DND-41 (cell line): Measurements from ENCODE around the gene HEG1.

Experiments
- ATAC-seq: fragments of 200-7000 bp; cut with Tn5 transposase; 3 replicates; pipeline ENCODE4 v1.9.1; 2021; ENCODE audit warnings: low read depth; ENCODE audit not compliant: insufficient read depth
- DNase-seq: peaks from one replicate; pipeline ENCODE4 v3.0.0-alpha.2; 2020
- H2AFZ ChIP-seq: 2 replicates; pipeline ENCODE4 v1.6.0; 2012; ENCODE audit warnings: low read depth, low read length
- H3K27ac ChIP-seq: 2 replicates; pipeline ENCODE4 v1.5.1; 2012; ENCODE audit warnings: low read length, inconsistent platforms
- H3K27me3 ChIP-seq: fragments of 200-600 bp; sonication (generic); 2 replicates; pipeline ENCODE4 v1.6.0; 2012; ENCODE audit warnings: low read length, mild to moderate bottlenecking, inconsistent platforms; ENCODE audit not compliant: insufficient read depth, poor library complexity
- H3K36me3 ChIP-seq: 2 replicates; pipeline ENCODE4 v1.5.1; 2012; ENCODE audit warnings: low read length, inconsistent platforms; ENCODE audit not compliant: insufficient read depth
- H3K4me1 ChIP-seq: 2 replicates; pipeline ENCODE4 v1.5.1; 2012; ENCODE audit warnings: mild to moderate bottlenecking, low read length; ENCODE audit not compliant: insufficient read depth
- H3K4me2 ChIP-seq: 2 replicates; pipeline ENCODE4 v1.6.0; 2012; ENCODE audit warnings: mild to moderate bottlenecking, moderate library complexity, low read length, inconsistent platforms; ENCODE audit not compliant: insufficient read depth
- H3K4me3 ChIP-seq, 2 experiments: fragments of 200-600 bp in 1 of 2; shearing (Covaris generic) in 1 of 2; 2 replicates each; pipeline ENCODE4 v1.5.1; 2012 to 2016; ENCODE audit warnings: inconsistent platforms in 2 of 2, low read length in 2 of 2, mild to moderate bottlenecking in 2 of 2, low read depth in 1 of 2, moderate library complexity in 1 of 2
- H3K79me2 ChIP-seq: 2 replicates; pipeline ENCODE4 v1.6.0; 2012; ENCODE audit warnings: low read length, inconsistent platforms; ENCODE audit not compliant: insufficient read depth
- H3K9ac ChIP-seq: 2 replicates; pipeline ENCODE4 v1.6.0; 2012; ENCODE audit warnings: low read depth, mild to moderate bottlenecking, inconsistent platforms, low read length, moderate library complexity
- H3K9me3 ChIP-seq: 2 replicates; pipeline ENCODE4 v1.5.1; 2012; ENCODE audit warnings: low read length, moderate library complexity, mild to moderate bottlenecking, inconsistent platforms; ENCODE audit not compliant: insufficient read depth, severe bottlenecking
- H4K20me1 ChIP-seq: 2 replicates; pipeline ENCODE4 v1.6.0; 2012; ENCODE audit warnings: low read length; ENCODE audit not compliant: insufficient read depth
- CTCF ChIP-seq: IDR thresholded peaks from 2 replicates; pipeline ENCODE4 v1.5.1; 2012; ENCODE audit warnings: borderline replicate concordance, low read length, moderate library complexity, mild to moderate bottlenecking; ENCODE audit not compliant: poor library complexity, severe bottlenecking; ENCODE audit errors: extremely low read depth
- EZH2 ChIP-seq: IDR thresholded peaks from 3 replicates; pipeline ENCODE4 v1.6.1; 2012; ENCODE audit warnings: borderline replicate concordance, low read depth, mild to moderate bottlenecking, moderate library complexity, low read length, inconsistent platforms; ENCODE audit not compliant: severe bottlenecking

The HEG1 gene

GRCh38 chr3:124976383-124976782 lies 79.4 kb downstream of the HEG1 start:
- Histone ChIP-seq H3K9me3 (no peaks in the 10 kb centered on the region), H3K4me3 (no peak overlapping the region), H3K9ac (no peak overlapping the region), H3K27ac (no peak overlapping the region), H3K27me3 (no peaks in the 10 kb centered on the region), H3K4me1 (no peaks in the 10 kb centered on the region), H2AFZ (no peak overlapping the region), H3K79me2 (no peaks in the 10 kb centered on the region), H3K36me3 (no peaks in the 10 kb centered on the region), H4K20me1 (no peaks in the 10 kb centered on the region), H3K4me2 (no peak overlapping the region)
- DNase-seq (no peak), ATAC-seq (no peak)
- TF ChIP-seq CTCF (no peak), EZH2 (no peak)

GRCh38 chr3:124974691-124975090 lies 81.1 kb downstream of the HEG1 start:
- Histone ChIP-seq H3K9me3 (no peaks in the 10 kb centered on the region), H4K20me1 (no peaks in the 10 kb centered on the region), H3K79me2 (no peaks in the 10 kb centered on the region), H3K27me3 (no peaks in the 10 kb centered on the region), H3K4me3 (no peak overlapping the region), H2AFZ (no peak overlapping the region), H3K27ac (no peak overlapping the region), H3K4me2 (no peak overlapping the region), H3K4me1 (no peaks in the 10 kb centered on the region), H3K9ac (no peak overlapping the region), H3K36me3 (peaks cover 4% of the 10 kb centered on the region; the same call in 1 of the 2 replicates)
- no peak for TF ChIP-seq EZH2
- TF ChIP-seq CTCF = no peak
- no peak for DNase-seq
- no peak for ATAC-seq

- no peaks in the 10 kb centered on the region for H3K27me3 ChIP-seq
- H3K79me2 ChIP-seq = no peaks in the 10 kb centered on the region
- ATAC-seq (no peak), DNase-seq (no peak)
- no peak overlapping the region for H3K4me2 ChIP-seq
- H3K36me3 ChIP-seq = peaks cover 4% of the 10 kb centered on the region; the same call in 1 of the 2 replicates
- H2AFZ ChIP-seq = no peak overlapping the region
- TF ChIP-seq EZH2 (no peak), CTCF (no peak)
- H3K27ac ChIP-seq = no peak overlapping the region
- no peak overlapping the region for H3K9ac ChIP-seq
- H3K4me1 ChIP-seq = no peaks in the 10 kb centered on the region
- no peak overlapping the region for H3K4me3 ChIP-seq
- no peaks in the 10 kb centered on the region for H4K20me1 ChIP-seq
- no peaks in the 10 kb centered on the region for H3K9me3 ChIP-seq
Observed at GRCh38 chr3:124973290-124973689, 82.5 kb downstream of the HEG1 start.

- no peak for DNase-seq
- no peak overlapping the region for H3K9ac ChIP-seq
- no peak for ATAC-seq
Observed at GRCh38 chr3:124972457-124972856, 83.3 kb downstream of the HEG1 start.

More at GRCh38 chr3:124972457-124972856, 83.3 kb downstream of the HEG1 start:
- H2AFZ ChIP-seq = no peak overlapping the region
- H3K36me3 ChIP-seq = peaks cover 4% of the 10 kb centered on the region; the same call in 1 of the 2 replicates
- no peaks in the 10 kb centered on the region for H4K20me1 ChIP-seq
- no peak overlapping the region for H3K27ac ChIP-seq
- H3K9me3 ChIP-seq = no peaks in the 10 kb centered on the region
- H3K4me1 ChIP-seq = no peaks in the 10 kb centered on the region
- TF ChIP-seq EZH2 (no peak), CTCF (no peak)
- no peaks in the 10 kb centered on the region for H3K79me2 ChIP-seq
- no peak overlapping the region for H3K4me3 ChIP-seq
- H3K4me2 ChIP-seq = no peak overlapping the region
- H3K27me3 ChIP-seq = no peaks in the 10 kb centered on the region
